Measurements from ENCODE around the gene DIABLO.
"Not testable (repeated sequence)": the region's sequence is repeated elsewhere in the genome, so short reads cannot be mapped to it uniquely, and the experiment has no call there.

Gene DIABLO

GRCh38 chr12:122189626-122190475, 36.0 kb downstream of the DIABLO start:
- DNase-seq (ENCODE audit: low read depth): no peak

DNA sequence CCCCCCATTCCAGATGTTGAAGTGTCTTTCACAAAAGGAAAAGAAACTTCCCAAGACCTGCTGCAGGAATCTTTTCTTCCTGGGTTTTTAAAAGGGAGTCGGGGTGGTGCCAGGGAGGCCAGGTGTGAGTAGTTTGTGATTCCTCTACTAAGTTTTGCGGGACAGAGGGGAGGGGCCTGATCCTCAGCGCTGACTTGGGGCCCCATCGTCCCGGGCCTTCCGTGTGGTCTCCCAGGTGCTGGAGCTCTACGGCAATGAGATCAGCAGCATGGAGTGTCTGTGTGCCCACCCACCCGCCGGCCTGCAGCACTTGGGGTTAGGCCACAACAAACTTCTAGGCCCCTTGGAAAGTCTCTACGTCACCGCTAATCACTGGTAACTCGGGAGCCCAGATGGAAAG, 38.4 kb downstream of the DIABLO start:
- DNase-seq (ENCODE audit: low read depth): no peak

DNA sequence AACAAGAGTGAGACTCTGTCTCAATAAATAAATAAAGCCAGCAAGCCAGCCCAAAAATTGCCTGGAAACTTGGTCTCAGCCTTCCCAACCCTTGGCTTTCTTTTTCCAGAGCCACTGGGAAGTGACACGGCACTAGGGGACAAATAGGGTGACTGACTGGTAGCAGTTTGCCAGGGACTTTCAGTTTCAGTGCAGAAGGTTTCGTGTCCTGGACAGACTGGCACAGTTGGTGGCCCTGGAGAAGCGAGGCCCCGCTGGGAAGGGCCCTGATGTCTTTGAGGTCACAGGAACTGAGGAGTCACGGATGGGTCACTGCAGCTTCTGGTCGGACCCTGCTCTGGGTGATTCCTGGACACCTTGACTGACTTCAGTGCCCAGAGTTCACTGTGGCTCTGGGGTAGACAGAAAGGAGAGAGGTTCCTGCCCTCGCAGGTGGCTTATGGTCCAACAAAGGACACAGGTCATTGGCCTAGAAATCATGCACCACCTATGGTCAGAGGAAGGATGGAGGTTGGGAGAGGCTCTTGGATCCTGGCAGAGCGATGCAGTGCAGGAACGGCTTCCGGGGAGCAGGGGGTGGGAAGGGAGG, 40.3 kb downstream of the DIABLO start:
- DNase-seq (ENCODE audit: low read depth): no peak

- DNase-seq (ENCODE audit: low read depth): no peak
These were observed 40.8 kb downstream of the DIABLO start for GRCh38 chr12:122185079-122185478.

DNA sequence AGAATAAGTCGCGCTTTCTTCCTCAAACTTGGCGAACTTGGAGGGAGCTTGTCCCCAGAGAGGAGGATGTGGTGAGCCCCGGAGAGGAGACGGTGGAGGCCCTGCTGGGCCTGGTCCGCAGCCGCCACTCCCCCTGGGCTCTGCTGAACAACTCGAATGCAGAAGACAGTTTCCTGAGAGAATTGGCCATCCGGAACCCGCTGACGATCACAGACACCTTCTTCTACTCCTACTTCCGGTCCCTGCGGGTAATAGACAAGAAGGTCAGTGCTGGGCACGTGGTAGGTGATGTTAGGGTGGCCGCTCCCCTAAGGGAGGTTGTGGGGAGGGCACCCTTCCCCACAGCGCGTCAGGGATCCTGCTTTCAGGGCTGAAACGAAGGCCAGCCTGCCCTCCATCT, 41.3 kb downstream of the DIABLO start:
- DNase-seq (ENCODE audit: low read depth): no peak

DNA sequence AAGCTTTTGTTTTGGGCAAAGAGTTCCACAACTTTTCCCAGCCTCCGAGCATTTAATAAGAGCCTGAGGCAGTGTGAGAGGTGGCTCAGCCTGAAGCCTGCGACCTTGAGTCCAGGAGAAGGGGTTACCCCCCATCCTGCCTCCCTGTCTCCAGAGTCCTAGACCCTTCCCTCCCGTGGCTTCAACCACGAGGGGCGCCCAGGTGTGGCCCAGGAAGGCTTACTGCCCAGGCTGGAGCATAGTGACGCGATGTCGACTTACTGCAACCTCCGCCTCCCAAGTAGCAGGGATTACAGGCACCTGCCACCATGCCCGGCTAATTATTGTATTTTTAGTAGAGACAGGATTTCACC, 42.3 kb downstream of the DIABLO start:
- DNase-seq (ENCODE audit: low read depth): no peak

DNA sequence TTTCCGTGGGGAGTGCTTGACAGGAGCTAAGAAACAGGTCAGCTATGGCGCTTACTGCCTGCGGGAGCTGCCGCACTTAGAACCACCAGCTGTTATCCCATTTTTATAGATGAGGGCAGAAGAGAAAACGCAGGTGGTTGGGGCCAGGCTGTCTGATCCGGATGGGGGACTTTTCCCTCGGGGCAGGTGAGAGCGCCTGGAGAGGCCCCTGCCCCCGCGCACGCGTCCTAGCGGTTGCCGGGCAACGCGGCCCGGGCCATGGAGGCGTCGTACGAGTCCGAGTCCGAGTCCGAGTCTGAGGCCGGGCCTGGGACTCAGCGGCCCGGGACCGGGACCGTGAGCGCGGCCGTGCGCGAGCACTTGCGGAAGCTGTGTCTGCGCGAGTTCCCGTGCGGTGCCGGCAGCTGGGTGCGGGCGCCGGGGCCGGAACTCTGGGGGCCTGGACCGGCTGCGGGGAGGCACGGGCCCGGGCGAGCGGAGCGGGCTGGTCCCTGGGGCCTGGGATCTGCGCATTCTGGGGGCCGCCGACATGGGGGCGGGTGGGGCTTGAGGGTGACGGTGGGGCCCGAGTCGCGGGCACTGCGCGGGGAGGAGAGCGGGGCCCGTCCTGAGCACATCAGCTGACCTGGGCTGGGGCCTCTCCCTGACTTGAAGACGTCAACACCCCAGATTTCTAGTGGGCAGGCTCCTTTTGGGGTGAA, 42.8 kb downstream of the DIABLO start, which contains the start of gene LRRC43:
LRRC43 (plus strand) TSS at position 237 of the 701 bp plus-strand sequence; CDS start at position 259, 22 bp downstream.
- DNase-seq (ENCODE audit: low read depth): no peak

DNA sequence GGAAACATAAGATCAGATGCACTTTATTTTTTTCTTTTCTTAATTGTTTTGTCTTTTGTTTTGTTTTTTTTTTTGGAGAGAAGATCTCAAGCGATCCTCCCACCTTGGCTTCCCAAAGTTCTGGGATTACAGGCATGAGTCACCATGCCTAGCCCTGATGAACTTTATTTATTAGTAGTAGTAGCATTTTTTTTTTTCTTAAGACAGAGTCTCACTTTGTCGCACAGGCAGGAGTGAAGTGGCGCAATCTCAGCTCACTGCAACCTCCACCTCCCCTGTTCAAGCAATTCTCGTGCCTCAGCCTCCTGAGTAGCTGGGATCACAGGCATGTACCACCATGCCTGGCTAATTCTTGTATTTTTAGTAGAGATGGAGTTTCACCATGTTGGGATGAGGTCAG, 49.4 kb downstream of the DIABLO start:
- not testable (repeated sequence) for DNase-seq (ENCODE audit: low read depth)

- no peak for DNase-seq (ENCODE audit: low read depth)
These were observed 51.6 kb downstream of the DIABLO start, which contains the start of gene IL31 for GRCh38 chr12:122174155-122174845. IL31 (minus strand) TSS chr12:122174221; CDS start chr12:122174172, 49 bp downstream.

GRCh38 chr12:122172262-122172939, 53.5 kb downstream of the DIABLO start:
- DNase-seq (ENCODE audit: low read depth): no peak

- DNase-seq (ENCODE audit: low read depth): no peak
These were observed 54.5 kb downstream of the DIABLO start for GRCh38 chr12:122171399-122171798.

DNA sequence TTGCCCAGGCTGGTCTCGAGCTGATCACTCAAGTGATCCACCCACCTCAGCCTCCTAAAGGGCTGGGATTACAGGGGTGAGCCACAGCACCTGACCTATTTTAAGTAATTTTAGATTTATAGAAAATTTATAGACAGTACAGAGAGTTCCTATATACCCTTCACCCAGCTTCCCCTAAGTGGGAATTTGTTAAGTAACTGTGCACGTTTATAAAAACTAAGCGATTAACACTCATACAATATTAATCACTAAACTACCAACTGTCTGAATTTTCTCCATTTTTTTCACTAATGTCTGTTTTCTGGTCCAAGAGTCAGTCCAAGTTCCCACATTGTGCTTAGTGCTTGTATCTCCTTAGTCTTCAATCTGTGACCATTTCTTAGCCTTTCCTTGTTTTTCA, 57.4 kb downstream of the DIABLO start:
- DNase-seq (ENCODE audit: low read depth): no peak

- no peak for DNase-seq (ENCODE audit: low read depth)
These were observed 58.4 kb downstream of the DIABLO start for GRCh38 chr12:122167356-122167925.

DNA sequence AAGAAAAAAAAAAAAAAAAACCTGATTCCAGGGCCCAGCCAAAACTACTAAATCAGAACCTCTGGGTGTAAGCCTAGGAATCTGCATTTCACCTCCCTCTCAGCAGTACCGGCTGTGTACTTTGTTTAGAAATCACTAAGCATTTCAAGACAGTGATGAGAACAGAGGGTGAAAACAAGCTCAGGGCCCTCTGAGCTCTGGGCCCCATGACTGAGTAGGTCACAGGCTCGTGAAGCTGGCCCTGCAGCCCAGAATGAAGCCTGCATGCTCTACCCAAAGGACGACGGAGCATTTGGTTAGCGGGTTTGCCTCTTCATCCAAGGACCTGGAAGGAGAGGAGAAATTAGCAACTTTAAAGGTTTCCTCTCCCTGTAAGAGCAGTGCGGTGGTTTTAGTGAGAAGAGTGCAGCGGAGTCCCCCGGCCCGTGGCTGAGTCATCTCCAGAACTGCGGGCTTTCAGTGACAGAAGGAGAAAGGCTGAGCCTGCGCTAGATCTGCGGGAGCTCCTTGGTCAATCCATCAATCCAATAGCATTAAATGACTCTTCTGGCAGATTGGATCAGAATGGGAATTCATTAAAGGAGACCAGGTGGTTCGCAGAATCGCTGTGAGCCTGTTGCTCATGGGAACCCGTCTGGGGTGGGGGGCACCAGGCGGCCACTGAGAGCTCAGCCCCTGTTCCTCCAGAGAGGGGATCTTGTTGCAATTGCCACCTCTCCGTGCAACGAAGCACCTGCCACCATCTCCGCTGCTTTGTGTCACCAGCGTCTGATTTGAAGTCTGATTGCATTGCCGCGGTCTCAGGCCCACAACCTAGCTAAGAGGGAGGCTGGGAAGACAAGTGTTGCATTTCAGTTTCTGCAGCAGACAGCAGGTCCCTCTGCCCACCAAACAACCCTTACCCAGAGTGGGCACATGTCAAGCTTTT, 59.2 kb downstream of the DIABLO start:
- peak; percentile 10 for DNase-seq (ENCODE audit: low read depth)

DNA sequence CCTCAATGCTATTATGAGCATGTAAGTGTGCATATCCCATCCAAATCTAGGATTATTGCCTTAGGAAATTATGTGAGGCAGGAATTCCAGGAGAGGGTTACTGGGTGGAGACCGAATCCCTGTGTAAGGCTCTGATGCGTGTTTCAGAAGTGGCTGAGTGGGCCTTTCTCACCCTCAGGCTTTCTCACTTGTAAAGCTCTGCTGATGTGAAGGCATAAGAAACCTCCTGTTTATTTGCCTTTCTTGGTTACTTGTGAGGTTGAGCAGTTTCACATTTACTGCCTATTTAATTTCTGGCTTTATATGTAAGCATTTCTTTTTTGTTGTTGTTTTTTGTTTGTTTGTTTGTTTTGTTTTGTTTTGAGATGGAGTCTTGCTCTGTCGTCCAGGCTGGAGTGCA, 62.9 kb downstream of the DIABLO start:
- no peak for DNase-seq (ENCODE audit: low read depth)

- DNase-seq (ENCODE audit: low read depth): no peak
These were observed 64.2 kb downstream of the DIABLO start for GRCh38 chr12:122161682-122162081.

GRCh38 chr12:122160761-122161160, 65.1 kb downstream of the DIABLO start:
- DNase-seq (ENCODE audit: low read depth): no peak

- DNase-seq (ENCODE audit: low read depth): no peak
These were observed 66.0 kb downstream of the DIABLO start for GRCh38 chr12:122159882-122160281.

DNA sequence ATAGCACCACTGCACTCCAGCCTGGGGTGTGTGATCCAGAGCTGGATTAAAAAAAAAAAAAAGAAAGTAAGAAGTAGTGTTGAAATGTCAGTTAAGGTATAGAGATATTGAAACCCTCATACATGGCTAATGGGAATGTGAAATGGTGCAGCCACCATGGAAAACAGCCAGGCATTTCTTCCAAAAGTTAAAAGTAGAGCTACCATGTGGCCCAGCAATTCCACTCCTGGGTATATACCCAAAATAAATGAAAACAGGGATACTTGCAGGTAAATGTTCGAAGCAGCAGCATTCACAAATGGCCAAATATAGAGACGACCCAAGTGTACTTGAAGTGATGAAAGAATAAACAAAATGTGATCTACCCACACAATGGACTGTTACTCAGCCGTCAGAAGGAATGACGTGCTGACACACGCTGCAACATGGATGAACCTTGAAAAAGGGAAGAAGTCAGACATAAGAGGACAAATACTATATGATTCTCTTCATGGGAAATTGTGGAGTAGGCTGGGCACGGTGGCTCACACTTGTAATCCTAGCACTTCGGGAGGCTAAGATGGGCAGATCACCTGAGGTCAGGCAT, 67.1 kb downstream of the DIABLO start:
- no peak for DNase-seq (ENCODE audit: low read depth)
